Fibroblast of skin of scalp (primary cell): ENCODE results near the gene PCSK7.

Experiments
- DNase-seq: peaks from one replicate; pipeline ENCODE4 v3.0.0-alpha.2; 2013

Gene PCSK7

GRCh38 chr11:117230999-117231841, 653 bp downstream of the PCSK7 start:
- no peak for DNase-seq

GRCh38 chr11:117230286-117230961, 1.4 kb downstream of the PCSK7 start:
- no peak for DNase-seq

- no peak for DNase-seq
Measured at GRCh38 chr11:117229931-117230285, 2.0 kb downstream of the PCSK7 start.

GRCh38 chr11:117229411-117229810, 2.5 kb downstream of the PCSK7 start:
- no peak for DNase-seq

- no peak for DNase-seq
Measured at GRCh38 chr11:117228091-117228490, 3.8 kb downstream of the PCSK7 start.

GRCh38 chr11:117226388-117227385, 5.2 kb downstream of the PCSK7 start:
- DNase-seq, result peak; percentile 81

- no peak for DNase-seq
Measured at GRCh38 chr11:117225553-117226170, 6.2 kb downstream of the PCSK7 start.

GRCh38 chr11:117223741-117224689, 7.9 kb downstream of the PCSK7 start:
- DNase-seq, result no peak

GRCh38 chr11:117222991-117223740, 8.7 kb downstream of the PCSK7 start:
- no peak for DNase-seq

GRCh38 chr11:117221775-117222517, 9.9 kb downstream of the PCSK7 start:
- peak; percentile 82 for DNase-seq

GRCh38 chr11:117220999-117221774, 10.7 kb downstream of the PCSK7 start:
- no peak for DNase-seq

- DNase-seq, result no peak
Measured at GRCh38 chr11:117220568-117220967, 11.3 kb downstream of the PCSK7 start.

GRCh38 chr11:117219995-117220394, 11.9 kb downstream of the PCSK7 start:
- no peak for DNase-seq

- DNase-seq, result no peak
Measured at GRCh38 chr11:117219455-117219854, 12.4 kb downstream of the PCSK7 start.

- no peak for DNase-seq
Measured at GRCh38 chr11:117219001-117219400, 12.9 kb downstream of the PCSK7 start.

GRCh38 chr11:117218133-117218915, 13.5 kb downstream of the PCSK7 start:
- DNase-seq, result peak; percentile 84

- DNase-seq, result peak; percentile 82
Measured at GRCh38 chr11:117217141-117218084, 14.5 kb downstream of the PCSK7 start.
